Thyroid gland (tissue), 4 donors: ENCODE measurements around the gene CPXM2.

ENCODE experiments used
- POLR2A ChIP-seq, 2 donors: fragments of 450-650 bp; IDR thresholded peaks; one replicate each; pipeline ENCODE4 v1.6.1; 2017; ENCODE audit warnings: antibody characterized with exemption in 2 of 2, mild to moderate bottlenecking in 2 of 2, moderate library complexity in 1 of 2
- TF ChIP-seq, protein P1 (sequence below), 6 experiments: fragments of 200-600 bp in 3 of 6; fragments of 450-650 bp in 3 of 6; sonication (generic) in 3 of 6; IDR thresholded peaks; one replicate each; pipeline ENCODE4 v1.5.1; 2016 to 2019; ENCODE audit warnings: antibody characterized with exemption in 6 of 6, mild to moderate bottlenecking in 2 of 6, inconsistent platforms in 1 of 6, moderate library complexity in 1 of 6

DNA sequence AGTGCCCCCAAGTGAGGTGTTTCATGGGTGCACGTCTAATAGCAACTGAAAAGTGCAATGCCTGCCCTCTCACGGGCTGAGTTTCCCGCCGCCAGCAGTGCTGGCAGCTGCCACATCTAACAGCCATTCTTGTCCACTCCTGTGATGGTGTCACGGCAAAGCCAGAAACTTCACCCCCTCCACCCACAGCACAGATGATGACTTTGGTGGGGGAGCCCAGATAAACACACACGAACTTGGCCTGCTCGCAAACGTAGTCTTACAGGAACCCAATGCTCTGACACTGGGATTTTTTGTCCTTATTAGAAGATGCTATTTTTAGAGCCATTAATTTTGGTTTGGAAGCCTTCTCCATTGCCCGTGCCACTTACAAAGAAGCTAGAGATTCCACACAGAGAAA, 26.7 kb downstream of the CPXM2 start:
- TF ChIP-seq, protein P1, sequence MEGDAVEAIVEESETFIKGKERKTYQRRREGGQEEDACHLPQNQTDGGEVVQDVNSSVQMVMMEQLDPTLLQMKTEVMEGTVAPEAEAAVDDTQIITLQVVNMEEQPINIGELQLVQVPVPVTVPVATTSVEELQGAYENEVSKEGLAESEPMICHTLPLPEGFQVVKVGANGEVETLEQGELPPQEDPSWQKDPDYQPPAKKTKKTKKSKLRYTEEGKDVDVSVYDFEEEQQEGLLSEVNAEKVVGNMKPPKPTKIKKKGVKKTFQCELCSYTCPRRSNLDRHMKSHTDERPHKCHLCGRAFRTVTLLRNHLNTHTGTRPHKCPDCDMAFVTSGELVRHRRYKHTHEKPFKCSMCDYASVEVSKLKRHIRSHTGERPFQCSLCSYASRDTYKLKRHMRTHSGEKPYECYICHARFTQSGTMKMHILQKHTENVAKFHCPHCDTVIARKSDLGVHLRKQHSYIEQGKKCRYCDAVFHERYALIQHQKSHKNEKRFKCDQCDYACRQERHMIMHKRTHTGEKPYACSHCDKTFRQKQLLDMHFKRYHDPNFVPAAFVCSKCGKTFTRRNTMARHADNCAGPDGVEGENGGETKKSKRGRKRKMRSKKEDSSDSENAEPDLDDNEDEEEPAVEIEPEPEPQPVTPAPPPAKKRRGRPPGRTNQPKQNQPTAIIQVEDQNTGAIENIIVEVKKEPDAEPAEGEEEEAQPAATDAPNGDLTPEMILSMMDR (IDR thresholded peaks at IDR 0.05), result no peak
- no peak for TF ChIP-seq POLR2A (IDR thresholded peaks at IDR 0.05)
